T-helper 17 cell (primary cell): Measurements from ENCODE around the gene MAPK6. TPM values are rescaled to one million over a fixed set of nuclear protein-coding genes. Genes with fewer than 3 reads are reported as not detected.

Experiments
- ATAC-seq: fragments of 150-1000 bp; cut with Tn5 transposase; 2 replicates; pipeline ENCODE4 v1.10.0; 2021; ENCODE audit warnings: mild to moderate bottlenecking, moderate library complexity
- DNase-seq, 3 donors: peaks; one replicate each; pipeline versions ENCODE4 v3.0.0 to v3.0.0-alpha.2; 2020 to 2021
- H3K9me3 ChIP-seq: one replicate; pipeline ENCODE4 v1.7.0; 2013; ENCODE audit warnings: low read length, mild to moderate bottlenecking; ENCODE audit not compliant: control insufficient read depth, poor library complexity, severe bottlenecking
- H3K27ac Mint-ChIP-seq: one replicate; pipeline ENCODE4 v1.8.0; 2022; ENCODE audit warnings: mild to moderate bottlenecking, moderate library complexity, mixed read lengths
- H3K27me3 Mint-ChIP-seq: one replicate; pipeline ENCODE4 v1.8.0; 2022; ENCODE audit warnings: mixed read lengths
- H3K36me3 Mint-ChIP-seq: one replicate; pipeline ENCODE4 v1.8.0; 2022; ENCODE audit warnings: low read depth, mixed read lengths
- H3K4me1 Mint-ChIP-seq: one replicate; pipeline ENCODE4 v1.8.0; 2022; ENCODE audit warnings: mild to moderate bottlenecking, mixed read lengths
- H3K4me3 Mint-ChIP-seq: one replicate; pipeline ENCODE4 v1.8.0; 2022; ENCODE audit warnings: mild to moderate bottlenecking, moderate library complexity, mixed read lengths
- total RNA-seq, 4 donors: library from RNA in 2 of 4; stranded (reverse) in 2 of 4; gene quantifications; one replicate each; pipeline ENCODE4 v1.2.3 and lab custom pipeline; 2022 to 2026

MAPK6 gene
- total RNA-seq, 2 donors from 2014 or later: 36.8 to 45.6 TPM

GRCh38 chr15:52114261-52115055, 95.4 kb downstream of the MAPK6 start:
- Mint-ChIP-seq H3K27ac (no peak overlapping the region), H3K4me1 (peaks cover 8% of the 10 kb centered on the region), H3K36me3 (no peaks in the 10 kb centered on the region), H3K4me3 (no peak overlapping the region), H3K27me3 (peaks cover 13% of the 10 kb centered on the region)
- no peaks in the 10 kb centered on the region for H3K9me3 ChIP-seq
- ATAC-seq (no peak), DNase-seq (no peak)

GRCh38 chr15:52115598-52116427, 96.8 kb downstream of the MAPK6 start:
- H3K4me1 Mint-ChIP-seq: peaks cover 8% of the 10 kb centered on the region
- H3K27ac Mint-ChIP-seq: peak overlapping the region; percentile 78
- no peak overlapping the region for H3K4me3 Mint-ChIP-seq
- H3K36me3 Mint-ChIP-seq: no peaks in the 10 kb centered on the region
- H3K9me3 ChIP-seq: no peaks in the 10 kb centered on the region
- ATAC-seq (no peak), DNase-seq (no peak)
- peaks cover 6% of the 10 kb centered on the region for H3K27me3 Mint-ChIP-seq

Other genes starting within 250 kb of the MAPK6 start
- 10 to 100 TPM; 48.1 to 58.1 TPM for gene TMOD3, start 189.6 kb upstream of the MAPK6 start, total RNA-seq
- gene LEO1, start 47.4 kb upstream of the MAPK6 start, total RNA-seq: 1 to 10 TPM; 8.8 to 9.4 TPM
- not detected for gene BCL2L10, start 93.6 kb downstream of the MAPK6 start, total RNA-seq
- gene GNB5, start 172.2 kb downstream of the MAPK6 start, total RNA-seq: 10 to 100 TPM; 63.2 to 79.7 TPM